Fibroblast of the aortic adventitia (primary cell): ENCODE data around the gene NDUFS5. TPM values are rescaled to one million over a fixed set of nuclear protein-coding genes. Genes with fewer than 3 reads are reported as not detected.
"Not testable (repeated sequence)": the region's sequence is repeated elsewhere in the genome, so short reads cannot be mapped to it uniquely, and the experiment has no call there.

ENCODE experiments used
- DNase-seq: peaks from one replicate; pipeline ENCODE4 v3.0.0-alpha.2; 2010; ENCODE audit warnings: low read depth
- H3K4me3 ChIP-seq: 2 replicates; pipeline ENCODE4 v1.5.1; 2011; ENCODE audit warnings: low read depth, mild to moderate bottlenecking, control low read depth, low read length, moderate library complexity
- total RNA-seq: library from RNA; depleted of rRNA; stranded (reverse); fragments of >200 nt; gene quantifications from 2 replicates; pipeline ENCODE4 v1.2.3, GENCODE V29; 2012; ENCODE audit warnings: low replicate concordance
- TF ChIP-seq, protein P1 (sequence below): IDR thresholded peaks from 2 replicates; pipeline ENCODE4 v1.5.1; 2011; ENCODE audit warnings: mild to moderate bottlenecking, low read length, control low read depth, inconsistent platforms; ENCODE audit not compliant: insufficient read depth

Gene NDUFS5
- total RNA-seq, 1 donor, result 365 TPM

DNA sequence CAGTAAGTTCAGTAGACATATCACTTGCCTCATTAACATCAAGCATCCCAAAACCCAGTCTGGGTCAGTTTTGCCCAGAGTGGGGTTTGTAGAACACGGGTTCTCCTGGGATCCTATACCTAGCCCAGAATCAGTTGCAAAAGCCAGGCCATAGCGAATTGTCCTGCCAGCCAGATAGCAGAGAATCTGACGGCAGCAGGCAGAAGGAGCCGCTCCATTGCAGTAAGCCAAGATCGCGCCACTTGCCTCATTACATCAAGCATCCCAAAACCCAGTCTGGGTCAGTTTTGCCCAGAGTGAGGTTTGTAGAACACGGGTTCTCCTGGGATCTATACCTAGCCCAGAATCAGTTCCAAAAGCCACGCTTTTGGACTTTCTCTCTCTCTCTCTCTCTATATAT, 19.1 kb downstream of the NDUFS5 start:
- no peak for DNase-seq
- H3K4me3 ChIP-seq, result no peak overlapping the region
- TF ChIP-seq, protein P1, sequence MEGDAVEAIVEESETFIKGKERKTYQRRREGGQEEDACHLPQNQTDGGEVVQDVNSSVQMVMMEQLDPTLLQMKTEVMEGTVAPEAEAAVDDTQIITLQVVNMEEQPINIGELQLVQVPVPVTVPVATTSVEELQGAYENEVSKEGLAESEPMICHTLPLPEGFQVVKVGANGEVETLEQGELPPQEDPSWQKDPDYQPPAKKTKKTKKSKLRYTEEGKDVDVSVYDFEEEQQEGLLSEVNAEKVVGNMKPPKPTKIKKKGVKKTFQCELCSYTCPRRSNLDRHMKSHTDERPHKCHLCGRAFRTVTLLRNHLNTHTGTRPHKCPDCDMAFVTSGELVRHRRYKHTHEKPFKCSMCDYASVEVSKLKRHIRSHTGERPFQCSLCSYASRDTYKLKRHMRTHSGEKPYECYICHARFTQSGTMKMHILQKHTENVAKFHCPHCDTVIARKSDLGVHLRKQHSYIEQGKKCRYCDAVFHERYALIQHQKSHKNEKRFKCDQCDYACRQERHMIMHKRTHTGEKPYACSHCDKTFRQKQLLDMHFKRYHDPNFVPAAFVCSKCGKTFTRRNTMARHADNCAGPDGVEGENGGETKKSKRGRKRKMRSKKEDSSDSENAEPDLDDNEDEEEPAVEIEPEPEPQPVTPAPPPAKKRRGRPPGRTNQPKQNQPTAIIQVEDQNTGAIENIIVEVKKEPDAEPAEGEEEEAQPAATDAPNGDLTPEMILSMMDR, result no peak

DNA sequence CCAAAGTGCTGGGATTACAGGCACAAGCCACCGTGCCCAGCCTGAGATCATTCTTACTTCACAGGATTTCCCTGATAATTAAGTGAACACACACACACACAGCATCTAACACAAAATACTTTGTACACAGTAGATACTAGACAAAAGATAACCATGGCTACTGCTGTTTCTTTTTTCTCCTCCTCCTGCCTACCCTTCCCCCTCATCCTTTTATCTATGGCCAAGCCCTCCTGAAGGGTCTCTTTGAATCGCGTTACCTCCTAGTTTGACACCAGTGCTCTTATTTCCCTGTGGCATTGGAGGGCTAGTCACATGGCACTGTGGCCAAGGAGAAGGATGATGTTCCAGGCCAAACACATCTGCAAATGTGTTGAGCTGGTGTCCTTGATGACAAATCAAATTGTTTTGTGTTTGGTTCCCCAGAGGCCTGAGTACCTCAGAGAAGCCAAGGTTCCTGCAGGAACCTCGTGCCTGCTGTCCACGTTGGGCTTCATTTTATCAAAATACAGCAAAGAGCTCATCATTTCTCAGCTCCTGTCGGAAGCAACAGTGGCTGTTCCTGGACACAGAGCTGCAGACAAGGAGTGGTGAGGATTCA, 20.6 kb downstream of the NDUFS5 start:
- no peak overlapping the region for H3K4me3 ChIP-seq
- DNase-seq, result peak; percentile 16
- TF ChIP-seq, protein P1, result no peak

GRCh38 chr1:39047374-39048229, 21.5 kb downstream of the NDUFS5 start:
- peak; percentile 95 for DNase-seq
- TF ChIP-seq, protein P1, result no peak
- no peak overlapping the region for H3K4me3 ChIP-seq

DNA sequence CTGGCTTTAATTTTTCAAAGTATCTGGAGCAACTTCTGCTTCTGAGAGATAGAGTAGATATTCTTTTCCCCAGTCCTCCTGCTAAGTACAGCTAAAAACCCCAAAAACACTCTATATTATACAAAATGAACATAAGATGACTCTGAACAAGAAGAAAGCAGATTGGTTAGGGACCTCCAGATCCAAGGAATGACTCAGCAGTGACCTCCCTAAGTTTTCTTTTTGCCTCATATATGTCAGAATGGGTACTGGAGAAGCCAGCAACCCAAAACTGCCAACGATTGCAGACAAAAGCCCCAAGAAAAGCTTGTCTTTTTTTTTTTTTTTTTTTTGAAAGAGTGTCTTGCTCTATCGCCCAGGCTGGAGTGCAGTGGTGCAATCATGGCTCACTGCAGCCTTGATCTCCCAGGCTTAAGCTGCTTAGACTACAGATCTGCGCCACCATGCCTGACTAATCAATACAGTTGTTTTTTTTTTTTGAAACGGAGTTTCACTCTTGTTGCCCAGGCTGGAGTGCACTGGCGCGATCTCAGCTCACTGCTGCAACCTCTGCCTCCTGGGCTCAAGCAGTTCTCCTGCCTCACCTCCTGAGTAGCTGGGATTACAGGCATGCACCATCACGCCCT, 22.7 kb downstream of the NDUFS5 start:
- no peak overlapping the region for H3K4me3 ChIP-seq
- TF ChIP-seq, protein P1, result no peak
- DNase-seq, result peak; percentile 38

GRCh38 chr1:39050001-39050400, 23.9 kb downstream of the NDUFS5 start:
- H3K4me3 ChIP-seq, result no peak overlapping the region

GRCh38 chr1:39051193-39051850, 25.2 kb downstream of the NDUFS5 start:
- not testable (repeated sequence) for DNase-seq, H3K4me3 ChIP-seq
- TF ChIP-seq, protein P1, result peak; percentile 1

More at GRCh38 chr1:39050001-39050400, 23.9 kb downstream of the NDUFS5 start:
- no peak for DNase-seq
- TF ChIP-seq, protein P1, result no peak
